GM18520 (cell line): ENCODE results near the gene ACCS.
A peak's percentile ranks its signal among the peaks of the same experiment; 100 is the strongest.

Source experiments
- ATAC-seq: cut with Tn5 transposase; IDR thresholded peaks from one replicate; pipeline ENCODE4 v1.9.1; 2021; ENCODE audit not compliant: unreplicated experiment

Gene ACCS

GRCh38 chr11:44065841-44066731, at the start of gene ACCS:
TSS of gene ACCS (plus strand) at chr11:44066270. CDS start at chr11:44067628, 1,358 bp downstream.
- ATAC-seq = peak; percentile 88

DNA sequence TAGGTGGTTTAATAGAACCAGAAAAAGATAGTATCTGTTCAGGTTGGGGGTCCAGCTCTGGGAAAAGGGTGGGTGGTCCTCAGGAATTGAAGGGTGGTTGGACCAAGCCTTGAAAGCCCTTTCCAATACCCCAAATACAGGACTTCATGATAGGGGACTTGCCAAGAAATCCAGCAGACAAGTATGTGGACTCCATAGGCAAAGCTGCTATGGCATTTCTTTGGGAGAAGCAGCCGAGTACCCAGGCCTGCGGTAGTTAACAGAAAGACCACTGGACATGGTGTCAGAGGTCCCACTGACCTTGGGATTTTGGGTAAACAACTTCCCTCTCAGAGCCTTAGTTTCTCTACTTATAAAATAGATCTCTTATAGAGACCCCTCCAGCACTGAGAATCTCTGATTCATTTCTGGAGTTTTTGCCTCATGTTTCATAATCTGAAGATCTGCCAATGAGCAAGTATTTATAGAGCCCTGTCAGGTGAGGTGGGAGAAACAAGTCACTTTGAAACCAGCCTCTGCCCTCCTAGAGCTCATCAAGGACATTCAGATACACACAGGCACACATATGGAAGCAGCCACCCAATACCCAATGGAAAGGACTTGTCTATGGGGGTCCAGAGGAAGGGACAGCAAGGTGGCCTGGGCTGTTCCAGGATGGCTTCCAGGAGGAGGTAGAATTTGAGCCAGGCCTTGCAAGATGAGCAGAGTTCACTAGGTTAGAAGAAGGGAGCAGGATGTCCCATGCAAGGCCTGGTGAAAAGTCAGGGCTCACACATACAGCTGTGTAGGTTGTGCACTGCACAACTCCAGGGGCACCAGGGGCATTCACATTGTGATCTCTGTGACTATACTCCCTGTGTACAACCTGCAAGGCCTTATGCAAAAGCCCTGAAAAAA, 49.3 kb upstream of the ACCS start:
- no peak for ATAC-seq

DNA sequence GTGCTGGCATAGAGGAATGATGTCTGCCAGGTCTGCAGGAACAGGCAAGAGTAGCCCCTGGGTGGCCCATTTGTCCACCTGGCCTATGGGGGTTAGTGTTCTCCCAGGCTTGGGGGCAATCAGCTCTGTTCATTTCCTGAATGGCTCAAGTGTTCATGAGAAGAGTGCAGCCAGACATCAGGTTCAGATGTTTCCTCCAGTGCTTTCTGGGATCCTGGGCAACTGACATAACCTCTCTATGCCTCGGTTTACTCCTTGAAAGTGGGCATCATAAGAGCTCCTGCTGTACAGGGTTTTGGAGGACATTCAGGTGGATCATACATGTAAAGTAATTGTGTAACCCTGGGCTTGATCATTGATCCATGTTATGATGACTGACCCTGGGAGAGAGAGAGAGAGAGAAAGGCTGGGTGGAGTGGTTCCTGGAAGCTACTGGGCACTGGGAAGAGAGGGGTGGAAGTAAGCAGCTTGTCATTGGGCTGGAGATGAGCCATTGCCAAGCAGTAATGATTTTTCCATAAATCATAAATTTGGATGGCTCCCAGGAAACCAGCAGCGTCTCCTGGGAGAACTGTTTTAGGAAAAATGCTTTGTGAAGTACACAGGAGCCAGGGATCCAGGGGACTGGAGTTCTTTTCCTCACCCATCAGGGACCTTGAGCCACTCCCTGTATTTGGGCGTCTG, 48.5 kb upstream of the ACCS start:
- no peak for ATAC-seq

DNA sequence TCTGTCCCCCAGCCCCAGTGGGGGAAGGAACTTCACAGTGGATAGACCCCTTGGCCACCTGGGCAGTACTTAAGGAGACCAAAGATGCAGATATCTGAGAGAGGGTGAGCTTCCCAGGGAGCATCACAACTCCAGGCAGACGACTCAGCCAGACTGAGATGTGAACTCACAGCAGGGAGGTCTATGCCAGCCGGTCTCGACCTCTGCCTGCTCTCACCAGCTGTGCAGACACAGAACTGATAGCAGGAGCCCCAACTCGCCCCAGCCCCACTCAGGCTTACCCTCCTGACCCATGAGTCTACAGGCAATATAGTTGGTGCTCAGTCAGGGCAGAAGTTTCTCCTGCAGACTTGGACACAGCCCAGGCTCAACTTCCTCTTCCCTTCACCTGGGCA, 47.9 kb upstream of the ACCS start:
- ATAC-seq = no peak

DNA sequence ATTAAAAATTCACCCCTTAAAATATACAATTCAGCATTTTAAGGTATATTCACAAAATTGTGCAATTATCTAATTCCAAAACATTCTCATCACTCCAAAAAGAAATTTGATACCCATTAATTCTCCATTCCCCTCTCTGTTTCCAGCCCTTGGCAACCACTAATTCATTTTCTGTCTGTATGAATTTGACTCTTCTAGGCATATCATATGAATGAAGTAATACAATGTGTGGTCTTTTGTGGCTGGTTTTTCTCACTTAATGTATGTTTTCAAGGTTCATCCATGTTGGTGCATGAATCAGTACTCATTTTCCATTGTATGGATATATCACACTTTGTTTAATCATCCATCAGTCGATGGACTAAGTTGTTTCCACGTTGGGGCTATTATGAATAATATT, 47.2 kb upstream of the ACCS start:
- ATAC-seq = no peak

DNA sequence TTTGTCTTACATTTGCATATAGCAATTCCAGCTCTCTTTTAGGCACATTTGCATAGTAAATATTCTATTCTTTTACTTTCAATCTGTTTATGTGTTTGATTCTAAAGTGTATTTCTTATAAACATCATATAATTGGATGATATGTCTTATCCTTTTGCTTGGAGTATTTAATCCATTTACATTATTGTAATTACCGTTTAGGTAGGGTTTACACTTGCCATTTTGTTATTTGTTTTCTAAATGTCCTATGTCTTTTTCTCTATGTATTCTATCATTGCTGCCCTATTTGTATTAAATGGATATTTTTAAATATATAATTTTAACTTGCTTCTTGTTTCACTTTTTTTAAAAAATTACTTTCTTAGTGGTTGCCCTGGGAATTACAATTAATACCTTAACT, 41.1 kb upstream of the ACCS start:
- ATAC-seq = no peak

DNA sequence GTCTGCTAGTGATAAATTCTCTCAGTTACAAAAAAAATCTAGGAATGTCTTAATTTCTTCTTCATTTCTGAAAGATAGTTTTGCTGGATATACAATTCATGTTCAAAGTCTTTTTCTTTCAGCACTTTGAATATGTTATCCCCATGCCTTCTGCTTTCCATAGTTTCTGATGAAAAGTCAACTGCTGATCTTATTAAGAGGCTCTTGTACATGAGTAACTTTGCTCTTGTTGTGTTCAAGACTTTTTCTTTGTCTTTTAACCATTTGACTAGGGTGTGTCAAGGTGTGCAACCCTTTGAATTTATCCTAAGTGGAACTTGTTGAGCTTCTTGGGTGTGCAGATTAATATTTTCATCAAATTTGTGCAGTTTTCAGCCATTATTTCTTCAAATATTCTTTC, 40.3 kb upstream of the ACCS start:
- ATAC-seq = no peak

GRCh38 chr11:44028401-44028800, 37.7 kb upstream of the ACCS start:
- ATAC-seq = no peak

- ATAC-seq = no peak
Observed at GRCh38 chr11:44028816-44029506, 37.1 kb upstream of the ACCS start.

- ATAC-seq = no peak
Observed at GRCh38 chr11:44029507-44029845, 36.6 kb upstream of the ACCS start.

GRCh38 chr11:44029977-44030911, 35.8 kb upstream of the ACCS start:
- ATAC-seq = no peak

- ATAC-seq = no peak
Observed at GRCh38 chr11:44030996-44031395, 35.1 kb upstream of the ACCS start.

GRCh38 chr11:44031549-44031948, 34.5 kb upstream of the ACCS start:
- ATAC-seq = no peak

- no peak for ATAC-seq
Observed at GRCh38 chr11:44032299-44033085, 33.6 kb upstream of the ACCS start.

DNA sequence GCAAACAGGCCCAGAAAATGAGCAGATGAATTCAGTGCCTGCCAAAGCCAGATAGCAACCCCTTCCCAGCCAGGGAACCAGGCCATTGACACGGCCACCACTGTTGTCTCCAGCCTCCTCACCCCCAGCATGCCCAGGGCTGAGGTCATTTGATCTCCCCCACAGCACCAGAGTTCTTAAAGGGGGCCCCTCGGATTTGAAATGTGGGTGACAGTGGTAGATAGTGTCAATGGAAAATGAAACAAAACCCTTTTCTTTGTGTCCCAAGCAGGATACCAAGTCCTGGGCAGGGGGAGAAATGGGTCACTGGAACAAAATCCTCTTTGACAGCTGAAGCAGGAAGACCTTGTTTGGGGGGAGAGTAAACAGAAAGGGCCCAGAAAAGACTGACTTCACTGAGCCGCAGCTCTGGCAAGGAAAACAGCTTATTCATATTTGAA, 32.6 kb upstream of the ACCS start:
- no peak for ATAC-seq

DNA sequence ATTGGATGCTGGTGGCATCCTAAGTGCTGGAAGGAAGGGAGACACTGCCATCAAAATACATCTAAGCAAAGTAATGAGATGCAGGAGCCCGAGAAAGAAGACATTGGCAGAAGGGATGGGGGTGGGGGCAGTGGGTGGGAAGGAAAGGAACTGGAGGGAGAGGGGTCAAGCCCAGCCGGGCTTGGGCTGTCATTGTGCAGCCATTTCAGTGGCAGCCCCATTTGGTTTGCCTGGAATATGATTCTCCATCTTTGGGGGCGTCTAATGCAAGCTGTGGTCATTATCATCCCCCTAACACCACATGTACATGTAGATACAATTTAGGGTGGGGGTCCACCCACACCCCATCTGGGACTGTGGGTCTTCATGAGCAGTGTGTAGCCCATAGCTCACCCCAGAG, 32.2 kb upstream of the ACCS start:
- ATAC-seq = no peak

DNA sequence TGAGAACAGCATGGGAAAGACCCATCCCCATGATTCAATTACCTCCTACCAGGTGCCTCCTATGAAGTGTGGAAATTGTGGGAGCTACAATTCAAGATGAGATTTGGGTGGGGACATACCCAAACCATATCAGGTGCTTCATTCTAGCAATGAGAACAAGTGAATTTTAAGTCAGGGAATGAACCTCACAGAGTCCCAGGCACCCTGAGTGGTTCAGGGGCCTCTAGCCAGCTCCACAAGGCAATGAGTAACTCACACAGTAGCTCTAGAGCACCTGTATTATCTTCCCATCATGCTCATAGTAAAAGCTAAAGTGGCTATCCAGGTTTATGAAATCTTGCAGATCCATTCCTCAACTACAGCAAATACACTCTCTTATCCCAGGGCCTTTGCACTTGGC, 31.4 kb upstream of the ACCS start:
- no peak for ATAC-seq

GRCh38 chr11:44036811-44037657, 29.0 kb upstream of the ACCS start:
- no peak for ATAC-seq
